ENCODE data around the gene ZEB2. TPM values are rescaled to one million over a fixed set of nuclear protein-coding genes. Genes with fewer than 3 reads are reported as not detected.

Gene ZEB2
- total RNA-seq, 1 donor from 2014 or later = 95.4 TPM

DNA sequence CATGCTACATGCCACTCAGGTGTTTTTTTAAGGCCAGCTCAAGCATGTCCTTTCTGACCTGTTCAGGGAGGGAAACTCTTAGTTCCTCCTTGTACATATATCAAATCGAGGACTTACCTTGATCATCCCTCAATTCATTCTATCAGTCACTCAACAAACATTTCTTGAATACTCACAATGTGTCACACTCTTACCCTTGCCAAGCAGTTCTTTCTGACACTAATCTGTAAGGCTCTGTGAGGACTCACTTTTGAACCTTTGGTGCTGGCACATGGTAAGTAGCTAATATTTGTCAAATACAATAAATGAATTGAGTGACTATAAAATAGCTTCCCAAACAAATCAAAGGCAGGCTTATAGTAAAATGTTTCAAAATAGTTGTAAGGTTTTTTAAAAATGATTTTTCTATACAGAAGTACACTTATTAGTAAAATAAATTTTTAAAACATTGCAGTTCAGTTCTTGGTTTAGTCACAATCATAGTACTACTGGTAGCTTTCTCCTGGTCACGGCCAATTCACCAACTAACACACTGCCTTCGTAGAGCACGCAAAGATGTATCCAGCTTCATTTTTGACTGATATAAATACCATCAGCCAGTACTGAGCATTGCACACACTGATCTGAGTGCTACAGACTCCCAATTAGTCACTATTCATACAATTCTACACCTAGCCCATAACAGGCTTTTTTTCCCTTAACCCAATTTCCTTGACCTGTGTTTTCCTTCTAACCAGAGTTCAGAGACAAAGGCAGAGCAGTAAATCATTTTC is 50.9 kb downstream of the ZEB2 start:
- peaks cover 7% of the 10 kb centered on the region for H3K4me1 Mint-ChIP-seq (ENCODE audit: low read depth)
- TF ChIP-seq, protein P1, sequence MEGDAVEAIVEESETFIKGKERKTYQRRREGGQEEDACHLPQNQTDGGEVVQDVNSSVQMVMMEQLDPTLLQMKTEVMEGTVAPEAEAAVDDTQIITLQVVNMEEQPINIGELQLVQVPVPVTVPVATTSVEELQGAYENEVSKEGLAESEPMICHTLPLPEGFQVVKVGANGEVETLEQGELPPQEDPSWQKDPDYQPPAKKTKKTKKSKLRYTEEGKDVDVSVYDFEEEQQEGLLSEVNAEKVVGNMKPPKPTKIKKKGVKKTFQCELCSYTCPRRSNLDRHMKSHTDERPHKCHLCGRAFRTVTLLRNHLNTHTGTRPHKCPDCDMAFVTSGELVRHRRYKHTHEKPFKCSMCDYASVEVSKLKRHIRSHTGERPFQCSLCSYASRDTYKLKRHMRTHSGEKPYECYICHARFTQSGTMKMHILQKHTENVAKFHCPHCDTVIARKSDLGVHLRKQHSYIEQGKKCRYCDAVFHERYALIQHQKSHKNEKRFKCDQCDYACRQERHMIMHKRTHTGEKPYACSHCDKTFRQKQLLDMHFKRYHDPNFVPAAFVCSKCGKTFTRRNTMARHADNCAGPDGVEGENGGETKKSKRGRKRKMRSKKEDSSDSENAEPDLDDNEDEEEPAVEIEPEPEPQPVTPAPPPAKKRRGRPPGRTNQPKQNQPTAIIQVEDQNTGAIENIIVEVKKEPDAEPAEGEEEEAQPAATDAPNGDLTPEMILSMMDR (IDR thresholded peaks at IDR 0.05) = no peak
- H3K9me3 Mint-ChIP-seq (ENCODE audit: low read depth) = no peaks in the 10 kb centered on the region
- no peak overlapping the region for H3K27ac Mint-ChIP-seq (ENCODE audit: unreplicated experiment)
- no peak for DNase-seq (ENCODE audit: low spot score)
- H3K27me3 Mint-ChIP-seq (ENCODE audit: low read depth) = no peaks in the 10 kb centered on the region
- H3K36me3 Mint-ChIP-seq (ENCODE audit: low read depth) = peaks cover 3% of the 10 kb centered on the region
- H3K4me3 Mint-ChIP-seq (ENCODE audit: unreplicated experiment) = no peak overlapping the region

DNA sequence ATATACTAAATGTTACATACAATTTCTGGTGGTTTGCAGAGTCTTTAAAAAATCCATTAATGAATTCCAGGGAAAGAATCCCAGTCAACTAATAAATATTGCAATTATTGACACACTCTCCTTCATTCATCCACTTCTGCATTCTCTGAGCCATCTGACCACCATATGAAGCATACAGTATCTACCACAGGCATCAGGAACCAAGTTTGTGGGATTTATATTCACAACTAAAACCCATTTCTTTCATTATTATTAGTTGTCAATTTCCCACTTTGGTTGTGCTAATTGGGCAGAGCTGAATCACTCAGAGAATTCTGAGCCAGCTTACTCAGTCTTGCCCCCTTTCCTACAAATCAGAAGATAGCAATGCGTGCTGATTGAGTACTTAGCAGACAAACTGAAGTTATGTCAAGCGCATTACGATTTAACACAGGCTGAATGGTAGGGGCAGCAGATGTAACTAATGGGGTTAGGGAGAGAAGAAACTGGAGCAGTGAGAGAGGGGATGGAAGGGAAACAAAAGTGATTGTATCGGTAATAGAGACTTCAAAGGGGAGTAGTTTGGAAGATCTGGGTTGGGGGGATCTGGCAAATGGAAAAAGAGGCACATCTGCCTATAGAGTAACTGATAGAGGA is 52.3 kb downstream of the ZEB2 start:
- Mint-ChIP-seq H3K27me3 (ENCODE audit: low read depth) (no peaks in the 10 kb centered on the region), H3K9me3 (ENCODE audit: low read depth) (no peaks in the 10 kb centered on the region), H3K36me3 (ENCODE audit: low read depth) (peaks cover 7% of the 10 kb centered on the region), H3K4me3 (ENCODE audit: unreplicated experiment) (no peak overlapping the region), H3K27ac (ENCODE audit: unreplicated experiment) (no peak overlapping the region), H3K4me1 (ENCODE audit: low read depth) (peaks cover 7% of the 10 kb centered on the region)
- no peak for DNase-seq (ENCODE audit: low spot score)
- TF ChIP-seq, protein P1 (IDR thresholded peaks at IDR 0.05) = no peak

DNA sequence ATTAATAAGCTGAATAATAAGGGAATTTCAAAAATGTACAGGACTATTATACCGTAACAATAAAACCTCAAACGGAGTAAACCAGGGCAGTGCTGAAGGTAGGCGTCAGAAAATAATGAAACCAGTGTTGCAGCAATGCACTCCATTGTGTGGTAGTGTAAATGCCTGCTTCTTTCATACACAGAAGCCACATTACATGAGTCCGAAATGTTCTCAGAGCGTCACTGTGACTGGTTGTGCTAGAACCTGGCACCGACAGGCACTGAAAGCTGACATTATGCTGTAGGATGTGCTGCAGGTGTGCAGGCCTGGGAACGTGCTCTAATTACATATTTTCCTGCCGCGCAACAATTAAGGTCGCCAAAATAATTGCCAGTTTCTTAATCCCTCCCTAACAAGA is 53.3 kb downstream of the ZEB2 start:
- DNase-seq (ENCODE audit: low spot score) = no peak
- TF ChIP-seq, protein P1 (IDR thresholded peaks at IDR 0.05) = no peak
- peaks cover 10% of the 10 kb centered on the region for H3K4me1 Mint-ChIP-seq (ENCODE audit: low read depth)
- no peak overlapping the region for H3K4me3 Mint-ChIP-seq (ENCODE audit: unreplicated experiment)
- peaks cover 7% of the 10 kb centered on the region for H3K36me3 Mint-ChIP-seq (ENCODE audit: low read depth)
- H3K27me3 Mint-ChIP-seq (ENCODE audit: low read depth) = no peaks in the 10 kb centered on the region
- no peaks in the 10 kb centered on the region for H3K9me3 Mint-ChIP-seq (ENCODE audit: low read depth)
- H3K27ac Mint-ChIP-seq (ENCODE audit: unreplicated experiment) = no peak overlapping the region

DNA sequence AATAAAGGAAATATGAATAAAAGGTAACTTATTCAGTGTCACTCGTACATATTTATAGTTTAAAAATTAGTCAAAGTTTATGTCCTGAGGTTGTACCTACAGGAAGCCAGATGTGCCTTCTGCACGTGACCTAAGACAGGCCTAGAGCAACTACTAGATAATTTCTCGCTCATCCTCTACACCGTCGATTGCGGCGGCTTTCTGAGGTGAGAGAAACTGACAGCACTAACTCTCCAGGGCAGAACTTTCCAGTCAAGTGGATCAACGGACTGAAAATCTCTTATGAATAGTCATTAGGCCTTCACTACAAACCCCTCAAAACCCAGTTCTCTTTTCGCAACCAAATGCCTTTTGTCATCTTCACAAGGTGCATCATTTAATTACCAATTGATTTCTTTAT is 54.2 kb downstream of the ZEB2 start:
- H3K4me1 Mint-ChIP-seq (ENCODE audit: low read depth) = peaks cover 19% of the 10 kb centered on the region
- peaks cover 7% of the 10 kb centered on the region for H3K36me3 Mint-ChIP-seq (ENCODE audit: low read depth)
- H3K9me3 Mint-ChIP-seq (ENCODE audit: low read depth) = no peaks in the 10 kb centered on the region
- H3K4me3 Mint-ChIP-seq (ENCODE audit: unreplicated experiment) = no peak overlapping the region
- no peak overlapping the region for H3K27ac Mint-ChIP-seq (ENCODE audit: unreplicated experiment)
- no peak for DNase-seq (ENCODE audit: low spot score)
- H3K27me3 Mint-ChIP-seq (ENCODE audit: low read depth) = no peaks in the 10 kb centered on the region
- TF ChIP-seq, protein P1 (IDR thresholded peaks at IDR 0.05) = no peak

DNA sequence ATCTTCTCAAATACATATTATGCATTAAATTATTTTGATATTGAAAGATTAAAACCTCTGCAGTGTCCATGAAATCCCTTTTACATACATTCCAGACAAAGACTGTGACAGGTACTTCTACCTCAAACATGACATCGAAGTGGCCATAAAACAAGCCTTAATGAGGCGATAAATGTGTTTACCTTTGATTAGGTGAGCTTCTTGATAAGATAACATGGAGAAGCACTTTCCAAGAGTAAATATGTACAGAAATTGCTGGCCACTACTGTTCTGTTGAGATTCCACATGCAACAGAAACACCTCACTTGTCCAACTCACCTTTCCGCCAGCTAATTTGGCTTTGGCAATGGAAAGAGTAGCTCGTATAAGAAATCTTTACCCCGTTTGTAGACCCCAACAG is 55.2 kb downstream of the ZEB2 start:
- peaks cover 11% of the 10 kb centered on the region for H3K36me3 Mint-ChIP-seq (ENCODE audit: low read depth)
- peaks cover 25% of the 10 kb centered on the region for H3K4me1 Mint-ChIP-seq (ENCODE audit: low read depth)
- H3K9me3 Mint-ChIP-seq (ENCODE audit: low read depth) = no peaks in the 10 kb centered on the region
- TF ChIP-seq, protein P1 (IDR thresholded peaks at IDR 0.05) = no peak
- H3K4me3 Mint-ChIP-seq (ENCODE audit: unreplicated experiment) = no peak overlapping the region
- no peak overlapping the region for H3K27ac Mint-ChIP-seq (ENCODE audit: unreplicated experiment)
- DNase-seq (ENCODE audit: low spot score) = no peak
- no peaks in the 10 kb centered on the region for H3K27me3 Mint-ChIP-seq (ENCODE audit: low read depth)
